Smooth muscle cell (in vitro differentiated cells): ENCODE data around the gene RPUSD2. TPM values are rescaled to one million over a fixed set of nuclear protein-coding genes. Genes with fewer than 3 reads are reported as not detected.

Experiments used
- DNase-seq: peaks from one replicate; lab custom pipeline; 2025; ENCODE audit not compliant: unreplicated experiment; lab: John Stamatoyannopoulos, UW
- H2AFZ ChIP-seq: fragments of 200-600 bp; sonication (generic); 2 replicates; pipeline ENCODE4 v1.6.0; 2016; ENCODE audit warnings: antibody characterized with exemption, low read depth, mild to moderate bottlenecking
- H3F3A ChIP-seq: fragments of 200-600 bp; sonication (generic); 2 replicates; pipeline ENCODE4 v1.6.0; 2017; ENCODE audit warnings: antibody characterized with exemption, low read depth
- H3K27ac ChIP-seq: fragments of 200-600 bp; sonication (generic); 2 replicates; pipeline ENCODE4 v1.5.1; 2016; ENCODE audit warnings: low read depth, mild to moderate bottlenecking
- H3K27me3 ChIP-seq: fragments of 200-600 bp; sonication (generic); 2 replicates; pipeline ENCODE4 v1.6.1; 2016; ENCODE audit warnings: low read depth, mild to moderate bottlenecking
- H3K36me3 ChIP-seq: fragments of 200-600 bp; sonication (generic); 2 replicates; pipeline ENCODE4 v1.5.1; 2016; ENCODE audit warnings: low read depth
- H3K4me1 ChIP-seq: fragments of 200-600 bp; sonication (generic); 2 replicates; pipeline ENCODE4 v1.5.1; 2016; ENCODE audit warnings: low read depth
- H3K4me2 ChIP-seq: fragments of 200-600 bp; sonication (generic); 2 replicates; pipeline ENCODE4 v1.6.0; 2016; ENCODE audit warnings: mild to moderate bottlenecking
- H3K4me3 ChIP-seq: fragments of 200-600 bp; sonication (generic); 2 replicates; pipeline ENCODE4 v1.5.1; 2016; ENCODE audit warnings: mild to moderate bottlenecking
- H3K79me2 ChIP-seq: fragments of 200-600 bp; sonication (generic); 2 replicates; pipeline ENCODE4 v1.6.0; 2016; ENCODE audit warnings: low read depth, mild to moderate bottlenecking
- H3K9ac ChIP-seq: fragments of 200-600 bp; sonication (generic); 2 replicates; pipeline ENCODE4 v1.6.0; 2016; ENCODE audit warnings: low read depth
- H3K9me3 ChIP-seq: fragments of 200-600 bp; sonication (generic); replicated peaks from 2 replicates; pipeline ENCODE4 v1.5.1; 2016; ENCODE audit warnings: low read depth
- H4K20me1 ChIP-seq: fragments of 200-600 bp; sonication (generic); 2 replicates; pipeline ENCODE4 v1.6.0; 2016; ENCODE audit warnings: low read depth
- CTCF ChIP-seq: fragments of 200-600 bp; sonication (generic); IDR thresholded peaks from 2 replicates; pipeline ENCODE4 v1.5.1; 2017; ENCODE audit warnings: borderline replicate concordance, mild to moderate bottlenecking, antibody characterized with exemption; ENCODE audit not compliant: insufficient read depth, poor library complexity, severe bottlenecking
- WGBS: methylation state at CpG from one replicate; pipeline ENCODE4 v1.1.7; 2016; ENCODE audit warnings: low lambda C conversion rate; 5-methylcytosine and 5-hydroxymethylcytosine counted together
- polyA plus RNA-seq: library from polyadenylated mRNA; unstranded; fragments of >200 nt; fragmentation: Nextera tagmentation; extraction: Ambion mirVana; gene quantifications from 2 replicates; pipeline ENCODE4 v1.2.1, GENCODE V29; 2016
- total RNA-seq: library from RNA; depleted of rRNA; stranded (reverse); fragments of >200 nt; gene quantifications from 2 replicates; pipeline ENCODE4 v1.2.3, GENCODE V29; 2014

RPUSD2 gene
- total and polyA plus RNA-seq, 2 experiments from 2014 or later = 6.8 to 17.6 TPM

- no peaks in the 10 kb centered on the region for H3K4me1 ChIP-seq
- H3K27ac ChIP-seq = no peak overlapping the region
- no peak overlapping the region for H3K9ac ChIP-seq
- no peaks in the 10 kb centered on the region for H3K36me3 ChIP-seq
- DNase-seq = no peak
- H3K9me3 ChIP-seq = no peaks in the 10 kb centered on the region
- no peak overlapping the region for H3K4me2 ChIP-seq
- H3K27me3 ChIP-seq = no peaks in the 10 kb centered on the region
- no peaks in the 10 kb centered on the region for H3K79me2 ChIP-seq
- no peak overlapping the region for H2AFZ ChIP-seq
- no peaks in the 10 kb centered on the region for H3F3A ChIP-seq
- 88% methylated on average over 6 of the region's 6 CpGs for WGBS
- H3K4me3 ChIP-seq = no peak overlapping the region
- H4K20me1 ChIP-seq = no peaks in the 10 kb centered on the region
- TF ChIP-seq CTCF = no peak
These were observed 30.1 kb upstream of the RPUSD2 start for GRCh38 chr15:40538976-40539375.

- Histone ChIP-seq H3K27ac (no peak overlapping the region), H3K79me2 (no peaks in the 10 kb centered on the region), H3K4me1 (no peaks in the 10 kb centered on the region), H2AFZ (no peak overlapping the region), H3K9me3 (no peaks in the 10 kb centered on the region), H4K20me1 (no peaks in the 10 kb centered on the region), H3K36me3 (no peaks in the 10 kb centered on the region), H3K4me3 (no peak overlapping the region), H3F3A (no peaks in the 10 kb centered on the region), H3K27me3 (no peaks in the 10 kb centered on the region), H3K9ac (no peak overlapping the region), H3K4me2 (no peak overlapping the region)
- no peak for TF ChIP-seq CTCF
- WGBS = 94% methylated on average over 3 of the region's 3 CpGs
- no peak for DNase-seq
These were observed 26.0 kb upstream of the RPUSD2 start for GRCh38 chr15:40543082-40543481.

- no peaks in the 10 kb centered on the region for H4K20me1 ChIP-seq
- no peaks in the 10 kb centered on the region for H3K27me3 ChIP-seq
- H3K4me1 ChIP-seq = no peaks in the 10 kb centered on the region
- H3K4me2 ChIP-seq = no peak overlapping the region
- DNase-seq = no peak
- no peak overlapping the region for H3K4me3 ChIP-seq
- no peak overlapping the region for H2AFZ ChIP-seq
- no peaks in the 10 kb centered on the region for H3K79me2 ChIP-seq
- H3F3A ChIP-seq = no peaks in the 10 kb centered on the region
- no peaks in the 10 kb centered on the region for H3K36me3 ChIP-seq
- H3K27ac ChIP-seq = no peak overlapping the region
- WGBS = 96% methylated on average over 5 of the region's 5 CpGs
- no peak overlapping the region for H3K9ac ChIP-seq
- H3K9me3 ChIP-seq = no peaks in the 10 kb centered on the region
- no peak for TF ChIP-seq CTCF
These were observed 25.3 kb upstream of the RPUSD2 start for GRCh38 chr15:40543631-40544294.

- WGBS = 75% methylated on average over 1 of the region's 1 CpG
- Histone ChIP-seq H3K4me2 (no peak overlapping the region), H3K27me3 (no peaks in the 10 kb centered on the region), H3K4me1 (no peaks in the 10 kb centered on the region), H3K79me2 (no peaks in the 10 kb centered on the region), H3K9ac (no peak overlapping the region), H3F3A (no peaks in the 10 kb centered on the region), H4K20me1 (no peaks in the 10 kb centered on the region), H3K27ac (no peak overlapping the region), H2AFZ (no peak overlapping the region), H3K9me3 (no peaks in the 10 kb centered on the region), H3K4me3 (no peak overlapping the region), H3K36me3 (no peaks in the 10 kb centered on the region)
- TF ChIP-seq CTCF = no peak
- no peak for DNase-seq
These were observed 23.6 kb upstream of the RPUSD2 start for GRCh38 chr15:40545457-40545856.
